Fibroblast of peridontal ligament (primary cell): ENCODE results near the gene ANKRD60.

Source experiments
- DNase-seq: peaks from one replicate; pipeline ENCODE4 v3.0.0-alpha.2; 2010; ENCODE audit errors: extremely low read depth

ANKRD60 gene, protein sequence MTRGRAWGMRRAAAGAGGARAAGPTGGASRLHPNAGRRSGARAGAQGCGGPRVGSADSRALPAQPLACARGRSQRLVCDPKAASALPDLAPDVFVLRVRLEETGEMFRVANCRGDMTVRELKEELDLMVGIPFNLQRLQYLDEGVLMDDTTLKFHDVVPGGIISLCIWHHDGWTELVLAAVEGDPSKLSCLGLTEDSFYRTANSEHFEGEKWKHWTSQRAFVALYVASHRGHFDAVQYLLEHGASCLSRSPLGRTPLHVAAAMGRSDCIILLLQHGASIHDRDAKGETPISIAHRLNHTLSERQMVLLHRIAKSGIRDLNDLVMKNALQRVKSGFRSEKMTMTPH

DNA sequence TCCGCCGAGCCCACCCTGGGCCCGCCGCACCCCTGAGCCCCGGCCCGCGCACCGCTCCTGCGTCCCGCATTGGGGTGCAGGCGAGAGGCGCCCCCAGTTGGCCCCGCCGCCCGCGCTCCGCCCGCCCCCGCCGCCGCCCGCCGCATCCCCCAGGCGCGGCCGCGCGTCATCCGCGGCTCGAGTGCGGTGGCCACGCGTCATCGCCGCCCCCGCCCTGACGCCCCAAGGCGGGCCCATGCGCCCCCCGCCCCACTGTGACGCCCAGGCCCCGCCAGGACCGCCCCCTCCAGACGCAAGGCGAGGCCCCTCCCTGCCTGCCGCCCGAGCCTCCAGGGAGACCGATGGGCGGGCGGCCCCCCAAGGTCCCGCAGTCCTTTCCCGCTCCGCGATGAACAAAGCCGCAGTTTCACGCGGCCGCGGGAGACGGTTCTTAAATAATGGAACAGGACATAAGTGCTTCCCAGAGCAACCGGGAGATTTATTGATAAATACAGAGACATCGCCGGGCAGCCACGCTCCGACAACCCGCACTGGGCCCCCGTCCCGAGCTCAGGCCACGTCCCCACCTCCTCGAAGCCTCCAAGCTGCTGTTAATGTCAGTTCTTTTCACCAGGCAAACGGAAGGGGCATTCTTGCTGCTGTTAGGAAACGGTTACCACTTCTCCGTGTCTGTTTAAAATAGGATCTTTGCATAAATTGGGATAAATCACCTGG, at the start of gene ANKRD60:
ANKRD60 (minus strand) TSS at position 170 of the 714 bp plus-strand sequence; CDS start at position 170, 0 bp downstream.
- peak; percentile 20 for DNase-seq

DNA sequence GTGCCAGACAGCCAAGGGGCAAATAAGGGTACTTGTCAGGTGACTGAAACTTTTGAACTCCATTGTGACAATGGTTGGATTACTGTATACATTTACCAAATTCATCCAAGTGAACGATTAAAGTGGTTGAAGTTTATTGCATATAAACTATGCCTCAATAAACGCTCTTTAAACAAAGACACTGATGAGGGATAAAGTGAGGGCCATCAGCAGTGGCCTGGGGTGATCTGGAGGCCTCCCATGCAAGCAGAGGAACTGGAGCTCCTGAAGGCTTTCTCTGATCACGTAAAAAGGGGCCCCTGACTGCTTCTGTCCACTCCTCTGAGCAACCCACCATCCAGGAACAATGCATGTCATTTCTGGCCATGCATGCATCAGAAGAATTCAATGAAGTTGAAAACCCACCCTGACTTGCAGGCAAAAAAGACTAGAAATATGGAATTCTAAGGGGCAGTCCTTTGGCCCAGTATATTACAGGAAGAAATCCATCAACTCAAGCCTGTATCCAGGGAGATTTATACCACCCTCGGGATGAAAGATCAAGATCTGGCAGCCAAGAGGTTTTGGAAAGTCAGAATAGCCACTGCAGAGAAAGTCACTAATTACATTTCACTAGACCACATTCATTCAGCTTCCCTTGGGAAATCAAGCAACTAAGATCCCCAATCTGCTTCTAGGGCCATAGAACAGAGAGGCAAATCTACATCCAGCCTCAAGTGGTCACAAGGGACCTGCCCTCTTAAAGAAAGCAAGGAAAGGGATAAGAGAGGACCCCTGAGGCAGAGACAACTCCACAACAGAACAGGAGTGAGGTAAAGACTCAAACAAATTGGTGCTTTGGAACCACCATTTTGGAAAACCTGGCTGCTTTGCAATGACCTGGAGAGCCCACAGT, 49.4 kb upstream of the ANKRD60 start:
- peak; percentile 12 for DNase-seq

DNA sequence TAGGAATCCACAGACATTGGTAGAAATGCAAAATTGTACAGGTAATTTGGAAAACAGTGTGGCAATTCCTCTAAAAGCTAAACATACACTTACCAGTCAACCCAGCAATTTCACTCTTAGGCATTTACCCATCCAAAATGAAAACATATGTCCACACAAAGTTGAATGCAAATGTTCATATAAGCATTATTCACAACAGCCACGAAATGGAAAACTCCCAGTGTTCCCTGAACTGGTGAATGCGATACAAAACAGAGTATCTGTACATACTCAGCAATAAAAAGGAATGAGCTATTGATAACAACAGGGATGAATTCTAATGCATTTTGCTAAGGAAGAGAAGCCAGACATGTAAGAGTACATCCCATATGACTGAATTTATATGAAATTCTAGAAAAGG, 48.7 kb upstream of the ANKRD60 start:
- DNase-seq: peak; percentile 35

DNA sequence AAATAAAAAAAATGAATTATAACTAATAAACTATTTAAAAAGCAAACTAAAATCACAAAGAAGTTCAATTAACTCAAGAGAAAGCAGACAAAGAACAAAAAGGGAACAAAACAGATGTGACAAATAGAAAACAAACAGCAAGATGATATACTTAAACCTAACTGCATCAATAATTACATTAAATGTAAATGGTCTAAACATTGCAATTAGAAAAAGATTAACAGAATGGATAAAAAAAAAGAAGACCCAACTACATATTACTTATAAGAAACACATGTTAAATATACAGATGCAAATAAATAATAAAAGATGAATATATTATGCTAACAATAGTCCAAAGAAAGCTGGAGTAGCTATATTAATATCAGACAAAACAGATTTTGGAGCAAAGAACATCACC, 45.9 kb upstream of the ANKRD60 start:
- DNase-seq: no peak

DNA sequence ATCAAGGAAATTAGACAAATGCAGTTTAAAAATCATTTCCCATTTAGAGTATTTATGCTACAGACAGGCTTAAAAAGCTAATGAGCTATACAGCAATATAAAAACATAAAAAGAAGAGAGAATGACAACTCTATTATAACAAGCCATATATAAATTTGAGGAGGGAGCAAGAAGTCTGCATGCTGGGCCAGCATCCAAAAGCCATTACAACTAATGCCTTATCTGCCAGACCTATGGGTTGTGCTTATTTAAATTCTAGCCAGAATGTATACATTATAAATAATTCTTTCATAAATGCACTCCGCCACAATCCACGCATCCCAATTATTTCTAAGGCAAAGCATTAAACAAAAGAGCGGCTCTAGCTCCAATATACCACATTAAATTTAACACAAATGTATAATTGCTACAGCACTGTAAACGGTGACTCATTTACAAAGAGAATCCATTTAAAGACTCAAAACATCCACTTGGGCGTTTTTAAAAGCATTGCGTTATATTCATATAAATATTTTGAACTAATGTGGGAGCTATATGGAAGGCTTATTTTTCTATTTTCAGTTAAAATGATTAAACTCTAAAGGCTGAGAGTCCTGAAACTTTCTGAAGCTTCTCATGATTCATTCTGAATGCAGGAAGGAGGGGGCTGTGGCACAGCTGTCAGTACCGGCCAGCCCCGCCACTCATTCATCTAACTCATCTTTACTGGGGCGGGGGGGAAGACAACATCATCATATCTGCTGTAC, 43.3 kb upstream of the ANKRD60 start:
- no peak for DNase-seq

DNA sequence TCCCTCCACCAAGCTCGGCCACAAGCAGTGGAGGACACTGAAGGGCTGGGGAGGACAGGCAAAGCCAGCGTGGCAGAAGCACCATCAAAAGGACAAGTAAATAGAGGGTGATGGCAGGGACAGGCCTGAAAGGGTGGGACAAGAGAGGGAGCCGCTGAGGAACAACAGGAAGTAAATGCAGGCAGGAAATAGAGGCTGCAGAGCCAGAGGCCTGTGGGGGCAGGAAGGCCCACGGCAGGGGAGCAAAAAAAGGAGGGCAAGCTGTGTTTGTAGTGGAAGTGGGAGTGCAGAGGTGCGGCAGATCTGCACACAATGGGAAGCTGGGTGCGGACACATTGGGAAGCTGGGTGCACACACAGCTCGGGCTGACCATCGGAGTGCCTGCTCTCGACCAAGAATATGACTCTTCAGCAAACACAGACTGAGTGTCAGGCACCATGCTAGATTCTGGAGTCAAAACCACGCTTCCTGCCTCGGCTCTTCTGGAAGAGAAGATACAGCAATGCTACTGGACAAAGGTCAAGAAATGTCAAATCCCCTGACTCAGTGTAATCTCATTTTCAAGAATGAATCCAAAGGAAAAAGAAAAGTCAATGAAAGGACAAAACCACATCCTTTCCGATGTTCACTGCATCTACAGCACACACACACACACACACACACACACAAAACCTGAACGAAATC, 40.6 kb upstream of the ANKRD60 start:
- DNase-seq: no peak

DNA sequence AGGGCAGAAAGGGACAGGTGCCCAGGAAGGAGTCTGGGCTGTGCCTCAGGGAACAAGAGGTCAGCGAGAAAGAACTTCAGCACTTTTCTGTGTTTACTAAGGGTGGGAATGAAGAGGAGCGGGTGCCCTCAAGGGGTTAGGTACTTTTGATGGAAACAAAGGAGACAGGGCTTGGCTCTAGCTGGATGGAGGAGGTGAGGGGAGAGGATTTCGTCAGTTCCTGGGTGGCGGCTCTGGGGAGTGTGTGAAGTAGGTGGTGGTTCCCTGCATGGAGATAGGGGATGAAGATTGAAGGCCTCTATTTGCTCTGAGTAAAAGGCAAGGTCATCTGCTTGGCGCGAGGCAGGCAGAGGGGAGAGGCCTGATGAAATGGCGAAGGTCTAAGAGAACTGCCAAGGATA, 40.0 kb upstream of the ANKRD60 start:
- DNase-seq: no peak

DNA sequence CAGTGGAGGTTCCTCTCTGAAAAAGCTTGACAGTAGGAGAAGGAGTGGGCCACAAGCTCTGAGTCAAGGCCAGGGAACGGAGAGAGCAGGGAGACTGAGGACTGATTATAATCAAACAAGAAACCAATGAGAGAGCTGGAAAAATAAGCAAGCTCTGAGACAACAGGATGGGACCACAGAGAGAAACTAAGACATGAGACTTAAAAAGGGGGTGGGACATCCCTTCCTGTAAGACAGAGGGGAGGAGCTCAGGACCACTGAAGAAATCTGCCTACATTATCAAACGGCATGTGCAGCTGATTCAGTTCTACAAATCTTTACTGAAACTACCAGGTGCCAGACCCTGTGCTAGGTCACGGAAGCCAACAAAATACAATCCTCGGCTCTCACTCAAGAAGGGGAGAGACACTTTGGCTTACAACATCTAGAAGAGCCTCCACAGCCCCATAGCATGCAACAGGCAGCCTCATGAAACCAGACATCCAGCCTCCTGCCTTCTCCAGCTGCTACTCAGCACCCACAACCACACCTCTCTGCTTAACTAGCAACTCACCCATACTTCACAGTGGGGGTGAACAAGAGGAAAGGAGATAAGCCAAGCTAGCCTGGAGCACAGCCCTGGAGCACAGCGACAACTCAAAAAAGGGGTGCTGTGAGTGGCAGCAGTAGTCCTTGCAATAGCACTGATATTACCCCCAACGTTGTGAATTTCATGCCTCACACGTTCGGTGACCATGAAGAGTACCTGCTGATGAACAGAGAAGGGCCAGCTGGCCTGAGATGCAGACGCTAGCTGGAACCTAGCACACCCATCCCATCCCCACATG, 39.1 kb upstream of the ANKRD60 start:
- DNase-seq: no peak

DNA sequence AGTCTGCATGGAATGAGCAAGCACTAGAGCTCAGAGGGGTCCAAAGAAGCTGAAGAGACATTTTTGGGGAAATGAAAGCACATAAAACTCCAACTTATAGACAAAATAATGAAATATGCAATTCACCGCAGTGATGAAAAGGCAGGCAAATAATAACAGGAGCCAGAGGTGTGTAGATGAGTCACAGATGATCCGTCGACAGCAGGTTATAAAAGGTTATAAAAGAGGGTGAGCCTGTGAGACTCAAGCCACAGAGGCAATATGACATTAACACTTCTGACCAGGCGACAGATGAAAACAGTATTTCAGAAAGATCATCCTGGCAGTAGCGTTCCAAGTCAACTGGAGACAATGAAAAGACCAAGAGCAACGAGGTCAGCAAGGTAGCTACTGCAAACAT, 35.8 kb upstream of the ANKRD60 start:
- no peak for DNase-seq

DNA sequence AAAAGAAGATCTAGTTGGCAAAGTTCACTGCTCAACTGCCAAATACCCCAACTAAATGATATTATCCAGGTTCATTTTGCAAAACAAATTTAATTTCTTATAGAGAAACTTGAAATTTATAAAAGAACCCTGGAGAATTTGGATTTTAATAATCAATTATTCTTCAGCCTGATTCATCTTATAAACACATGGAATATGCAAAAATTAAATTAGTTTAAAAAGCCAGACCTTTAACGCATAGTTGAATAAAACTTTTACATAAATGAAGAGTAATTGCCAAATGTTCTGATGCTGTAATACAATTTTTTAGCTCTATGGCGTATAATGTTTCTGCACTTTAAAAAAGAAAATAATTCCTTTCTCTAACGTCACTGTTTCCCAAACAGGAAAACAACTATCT, 33.2 kb upstream of the ANKRD60 start:
- no peak for DNase-seq

DNA sequence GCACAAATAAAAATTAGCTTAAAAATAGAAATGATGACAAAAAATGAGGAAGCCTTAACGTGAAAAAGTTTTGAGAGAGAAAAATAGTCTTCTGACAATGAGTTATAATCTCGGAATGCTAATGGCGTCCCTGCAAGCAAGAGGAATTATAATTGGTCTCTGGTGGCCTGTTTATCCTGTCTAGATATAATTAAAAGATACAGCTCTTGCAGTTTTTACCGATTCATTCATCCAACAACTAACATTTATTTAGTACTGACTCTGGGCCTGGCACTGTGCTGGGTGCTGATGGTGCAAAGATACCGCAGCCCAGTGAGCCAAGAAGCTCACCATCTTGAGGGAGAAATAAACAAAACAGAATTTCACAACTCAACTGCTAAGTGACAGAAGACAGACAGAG, 31.6 kb upstream of the ANKRD60 start:
- no peak for DNase-seq

DNA sequence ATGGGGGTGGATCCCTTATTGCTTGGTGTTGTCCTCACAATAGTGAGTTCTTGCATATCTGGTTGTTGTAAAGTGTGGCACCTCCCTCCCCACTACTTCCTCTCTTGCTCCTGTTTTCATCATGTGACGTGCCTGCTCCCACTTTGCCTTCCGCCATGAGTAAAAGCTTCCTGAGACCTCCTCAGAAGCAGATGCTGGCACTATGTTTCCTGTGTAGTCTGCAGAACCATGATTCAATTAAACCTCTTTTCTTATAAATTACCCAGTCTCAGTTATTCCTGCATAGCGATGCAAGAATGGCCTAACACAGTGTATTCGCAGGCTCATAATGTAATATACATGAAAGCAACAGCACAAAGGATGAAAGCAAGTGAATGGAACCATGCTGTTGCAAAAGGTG, 28.4 kb upstream of the ANKRD60 start:
- no peak for DNase-seq

DNA sequence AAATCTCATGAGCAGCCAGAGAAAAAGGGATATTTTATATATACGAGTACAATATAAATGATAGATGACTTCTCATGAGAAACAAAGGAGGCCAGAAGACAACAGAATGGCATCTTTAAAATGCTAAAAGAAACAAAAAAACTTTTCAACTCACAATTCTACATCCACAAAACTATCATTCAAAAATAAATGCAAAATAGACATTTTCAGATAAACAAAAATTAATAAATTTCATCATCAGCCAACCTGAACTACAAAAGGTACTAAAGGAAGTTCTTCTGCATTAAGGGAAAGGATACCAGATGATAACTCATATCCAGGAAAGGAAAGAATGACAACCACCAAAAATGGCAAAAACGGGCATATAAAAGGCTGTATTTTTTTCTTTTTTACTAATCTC, 27.9 kb upstream of the ANKRD60 start:
- no peak for DNase-seq

DNA sequence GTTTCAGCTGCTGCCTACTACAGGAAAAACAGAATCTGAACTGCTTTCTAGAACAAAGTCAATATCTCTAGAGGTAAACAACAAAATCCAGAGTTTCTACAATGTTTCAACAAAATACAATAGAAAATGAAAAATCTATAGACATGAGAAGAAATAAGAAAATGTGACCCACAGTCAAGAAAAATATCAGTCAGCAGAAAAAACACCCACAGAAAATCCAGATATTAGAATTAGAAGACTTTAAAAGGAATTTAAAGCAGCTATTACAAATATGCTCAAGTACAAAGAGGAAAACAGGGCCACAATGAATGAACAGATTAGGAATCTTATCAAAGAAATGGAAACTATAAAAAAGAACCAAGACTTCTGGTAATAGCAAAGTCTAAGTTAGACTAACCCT, 26.4 kb upstream of the ANKRD60 start:
- no peak for DNase-seq

DNA sequence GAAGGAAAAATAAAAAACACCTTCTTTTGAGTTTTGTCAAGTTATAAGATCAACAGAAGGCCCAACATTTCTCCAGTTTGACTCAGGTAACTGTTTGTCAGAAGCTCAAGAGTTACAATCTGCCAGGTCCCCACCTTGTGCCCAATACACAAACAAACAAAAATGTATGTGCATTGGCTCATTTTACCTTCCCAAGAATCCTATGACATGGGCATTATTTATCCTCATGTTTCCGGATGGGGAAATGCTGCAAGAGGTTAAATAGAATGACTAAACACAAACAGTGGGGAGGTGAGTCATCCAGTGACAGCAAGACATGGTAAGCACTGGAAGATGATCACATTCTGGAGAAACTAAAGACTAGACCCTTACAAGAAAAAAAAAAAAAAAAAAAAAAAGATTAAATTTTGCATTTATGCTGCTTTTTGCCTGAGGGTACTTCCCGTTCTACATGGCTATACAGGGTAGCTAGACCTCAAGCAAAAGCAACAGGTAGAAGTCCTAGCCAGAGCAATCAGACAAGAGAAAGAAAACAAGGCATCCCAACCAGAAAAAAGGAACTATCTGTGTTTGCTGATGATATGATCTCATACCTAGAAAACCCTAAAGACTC, 23.6 kb upstream of the ANKRD60 start:
- DNase-seq: peak; percentile 84

DNA sequence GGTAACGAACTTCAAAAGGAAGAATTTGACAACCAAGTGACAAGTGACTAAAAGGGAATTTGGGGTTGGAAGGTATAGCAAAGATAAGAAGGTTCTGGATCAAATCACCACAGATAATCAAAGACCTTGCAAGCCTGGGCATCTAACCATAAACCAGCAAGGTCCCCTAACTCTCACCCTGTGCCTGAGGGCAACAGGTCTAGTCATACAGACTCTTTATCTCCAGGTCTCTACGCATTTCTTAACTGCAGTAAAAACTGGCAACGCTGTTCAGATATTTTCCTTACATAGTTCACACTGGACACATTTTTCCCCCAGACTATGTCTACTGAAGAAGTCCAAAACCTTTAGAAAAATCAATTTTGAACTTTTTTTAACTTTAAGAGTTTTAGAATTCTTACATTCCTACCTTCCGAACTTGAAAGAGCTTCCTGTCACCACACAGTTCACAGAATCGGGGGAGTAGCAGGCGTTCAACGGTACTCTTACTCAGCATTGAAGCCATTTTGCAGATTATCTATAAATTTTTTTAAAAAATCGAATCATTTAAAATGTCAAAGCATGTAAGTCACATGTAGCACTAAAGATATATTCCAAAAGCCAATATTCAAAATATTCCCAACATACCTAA, 23.0 kb upstream of the ANKRD60 start:
- DNase-seq: no peak

DNA sequence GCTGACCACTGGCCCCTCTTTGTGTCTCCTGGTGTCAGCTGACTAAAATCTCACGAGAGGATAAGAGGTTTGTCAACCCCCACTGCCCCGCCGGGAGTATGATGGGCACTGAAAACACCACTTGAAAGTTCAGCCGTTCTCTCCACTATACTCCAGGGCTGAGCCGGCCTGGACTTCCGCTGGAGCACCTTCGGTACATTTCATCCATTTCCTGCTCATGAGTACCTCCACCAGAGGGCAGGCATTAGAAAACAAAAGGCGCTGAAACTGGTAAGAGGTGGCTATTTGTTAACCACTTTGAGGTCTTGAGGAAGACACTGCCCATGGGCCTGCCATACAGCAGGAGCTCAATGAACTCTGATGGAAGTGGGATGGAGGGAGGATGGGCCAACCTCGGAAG, 17.9 kb upstream of the ANKRD60 start:
- DNase-seq: peak; percentile 43

DNA sequence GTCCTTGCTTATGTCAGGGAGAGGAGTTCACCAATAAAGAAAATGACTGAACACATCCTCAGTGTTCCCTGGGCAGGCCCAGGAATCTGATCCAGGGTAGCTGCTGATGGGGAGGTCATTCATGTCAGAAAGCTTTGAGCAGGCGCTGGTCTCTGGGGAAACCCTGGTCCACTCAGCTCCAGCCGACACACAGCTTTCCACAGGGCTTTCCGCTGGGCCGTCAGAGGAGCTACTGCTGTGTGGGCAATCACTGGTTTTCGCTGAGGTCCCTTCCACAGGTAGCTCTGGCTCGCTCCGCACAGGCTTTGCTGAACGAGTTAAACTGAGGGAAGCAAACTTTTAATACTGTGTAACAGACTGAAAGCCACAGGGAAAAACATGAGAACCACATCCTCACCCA, 17.5 kb upstream of the ANKRD60 start:
- no peak for DNase-seq

DNA sequence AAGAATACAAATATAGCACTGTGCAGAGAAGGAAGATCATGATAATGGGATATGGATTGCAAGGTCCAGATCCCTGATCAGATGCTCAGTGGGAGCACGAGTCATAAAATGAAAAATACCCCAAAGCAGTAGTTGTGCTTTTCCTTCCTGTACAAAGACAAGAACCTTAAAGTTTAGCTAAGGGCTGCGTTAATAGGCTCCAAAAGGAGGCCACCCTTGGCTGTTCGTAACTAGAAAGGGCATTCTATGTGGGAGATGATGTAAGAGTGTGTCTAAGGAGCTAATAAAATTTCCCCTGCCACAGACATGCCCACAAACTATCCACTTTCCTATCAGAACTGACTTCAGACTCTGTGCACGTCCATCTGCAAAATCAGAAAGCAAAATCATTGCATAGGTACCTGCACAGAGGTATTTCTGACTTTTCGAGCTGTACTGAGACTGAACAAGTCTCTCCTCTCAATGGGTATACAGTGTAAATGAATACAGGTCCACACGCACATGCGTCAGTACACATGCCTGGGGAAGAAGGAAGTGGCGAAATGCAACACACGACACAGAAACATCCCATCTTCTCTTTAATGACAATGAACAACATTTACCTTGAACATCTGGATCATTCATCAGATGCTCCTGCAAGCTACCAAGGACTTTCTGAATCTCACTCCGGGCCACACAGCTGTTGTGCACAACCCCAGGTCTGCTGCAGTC, 16.9 kb upstream of the ANKRD60 start:
- DNase-seq: no peak
